IMR-90 (cell line): Measurements from ENCODE around the gene DZIP3. TPM values are rescaled to one million over a fixed set of nuclear protein-coding genes. Genes with fewer than 3 reads are reported as not detected.

Source experiments
- ATAC-seq: fragments of 200-7000 bp; cut with Tn5 transposase; 2 replicates; pipeline ENCODE4 v1.9.1; 2020; ENCODE audit warnings: low read depth, mild to moderate bottlenecking, moderate library complexity
- BruUV-seq: library from RNA; stranded (reverse); fragments of 400-500 nt; replicated peaks from 2 replicates; lab custom pipeline; 2021; lab: Mats Ljungman, UMichigan
- CTCF ChIA-PET: fragments of 300-600 bp; formaldehyde crosslinking; extraction: SDS; loops from one replicate; lab custom pipeline; 2021; ENCODE audit warnings: antibody characterized with exemption; lab: Yijun Ruan, JAX
- POLR2A ChIA-PET: fragments of 300-600 bp; sonication (Branson Sonifier 250); formaldehyde crosslinking; loops from one replicate; lab custom pipeline; 2022; ENCODE audit warnings: antibody characterized with exemption; ENCODE audit not compliant: unreplicated experiment; lab: Charles Lee
- DNase-seq: peaks from one replicate; pipeline ENCODE4 v3.0.0; 2013
- H2AFZ ChIP-seq: replicated peaks from 2 replicates; pipeline ENCODE3; 2013; ENCODE audit warnings: low read length, mild to moderate bottlenecking; ENCODE audit not compliant: poor library complexity
- H2AK5ac ChIP-seq: 2 replicates; pipeline ENCODE4 v1.6.1; 2013; ENCODE audit warnings: low read depth, low read length, inconsistent platforms
- H2AK9ac ChIP-seq: replicated peaks from 2 replicates; pipeline ENCODE3; 2013; ENCODE audit warnings: mild to moderate bottlenecking, low read depth, low read length, moderate library complexity; ENCODE audit not compliant: poor library complexity
- H2BK120ac ChIP-seq: 2 replicates; pipeline ENCODE4 v1.6.1; 2013; ENCODE audit warnings: low read depth, low read length, inconsistent platforms
- H2BK15ac ChIP-seq: 3 replicates; pipeline ENCODE4 v1.6.1; 2013; ENCODE audit warnings: low read depth, low read length, inconsistent platforms
- H2BK20ac ChIP-seq: 2 replicates; pipeline ENCODE4 v1.6.1; 2013; ENCODE audit warnings: low read depth, mild to moderate bottlenecking, inconsistent platforms, low read length, moderate library complexity
- H2BK5ac ChIP-seq: 2 replicates; pipeline ENCODE4 v1.6.1; 2013; ENCODE audit warnings: mild to moderate bottlenecking, low read depth, low read length, inconsistent platforms; ENCODE audit not compliant: poor library complexity, severe bottlenecking
- H3K14ac ChIP-seq: replicated peaks from 2 replicates; pipeline ENCODE4 v1.6.1; 2013; ENCODE audit warnings: low read depth, low read length, inconsistent platforms
- H3K18ac ChIP-seq: 2 replicates; pipeline ENCODE4 v1.6.1; 2013; ENCODE audit warnings: low read depth, low read length, control low read depth
- H3K23ac ChIP-seq: 2 replicates; pipeline ENCODE4 v1.6.1; 2013; ENCODE audit warnings: low read depth, low read length, inconsistent platforms
- H3K27ac ChIP-seq: 2 replicates; pipeline ENCODE4 v1.5.1; 2013; ENCODE audit warnings: mild to moderate bottlenecking, control low read depth, low read length; ENCODE audit not compliant: insufficient read depth
- H3K27me3 ChIP-seq: 2 replicates; pipeline ENCODE4 v1.6.1; 2013; ENCODE audit warnings: low read length; ENCODE audit not compliant: control insufficient read depth, insufficient read depth
- H3K36me3 ChIP-seq: 2 replicates; pipeline ENCODE4 v1.6.1; 2013; ENCODE audit warnings: low read length, mixed read lengths; ENCODE audit not compliant: control insufficient read depth, insufficient read depth
- H3K4ac ChIP-seq: 2 replicates; pipeline ENCODE4 v1.6.1; 2013; ENCODE audit warnings: low read depth, low read length, inconsistent platforms
- H3K4me1 ChIP-seq: 2 replicates; pipeline ENCODE4 v1.6.1; 2013; ENCODE audit warnings: low read length, mixed read lengths; ENCODE audit not compliant: control insufficient read depth, insufficient read depth
- H3K4me2 ChIP-seq: 2 replicates; pipeline ENCODE4 v1.6.1; 2013; ENCODE audit warnings: low read depth, mild to moderate bottlenecking, control low read depth, low read length, moderate library complexity
- H3K4me3 ChIP-seq: 2 replicates; pipeline ENCODE4 v1.5.1; 2013; ENCODE audit warnings: low read depth, mild to moderate bottlenecking, control low read depth, low read length, moderate library complexity; ENCODE audit not compliant: insufficient read depth
- H3K56ac ChIP-seq: 2 replicates; pipeline ENCODE4 v1.6.1; 2013; ENCODE audit warnings: low read length, inconsistent platforms; ENCODE audit not compliant: insufficient read depth; ENCODE audit errors: extremely low read depth
- H3K79me1 ChIP-seq, 2 experiments: 2 replicates each; pipeline ENCODE4 v1.6.1; 2013; ENCODE audit warnings: low read length in 2 of 2, inconsistent platforms in 1 of 2, low read depth in 1 of 2
- H3K9ac ChIP-seq: 2 replicates; pipeline ENCODE4 v1.6.1; 2013; ENCODE audit warnings: low read depth, low read length, control low read depth
- H3K9me1 ChIP-seq: 2 replicates; pipeline ENCODE4 v1.6.1; 2013; ENCODE audit warnings: low read length, inconsistent platforms; ENCODE audit not compliant: insufficient read depth
- H3K9me3 ChIP-seq: 2 replicates; pipeline ENCODE4 v1.6.1; 2013; ENCODE audit warnings: low read length; ENCODE audit not compliant: control insufficient read depth, insufficient read depth
- H4K20me1 ChIP-seq: 2 replicates; pipeline ENCODE4 v1.6.1; 2013; ENCODE audit warnings: low read length, inconsistent platforms; ENCODE audit not compliant: insufficient read depth
- H4K5ac ChIP-seq: 2 replicates; pipeline ENCODE4 v1.6.1; 2013; ENCODE audit warnings: mild to moderate bottlenecking, low read depth, low read length, control low read depth
- H4K8ac ChIP-seq, 2 experiments: 2 replicates each; pipeline ENCODE4 v1.6.1; 2013; ENCODE audit warnings: low read depth in 2 of 2, low read length in 2 of 2, control low read depth in 1 of 2, inconsistent platforms in 1 of 2
- H4K91ac ChIP-seq: 2 replicates; pipeline ENCODE4 v1.6.1; 2013; ENCODE audit warnings: low read depth, low read length, inconsistent platforms; ENCODE audit not compliant: insufficient read depth
- CTCF ChIP-seq: conservative IDR thresholded peaks from 2 replicates; pipeline ENCODE4 v1.5.1; 2012; ENCODE audit warnings: mild to moderate bottlenecking, low read depth, low read length, improper control_type of control experiment
- MAFK ChIP-seq: IDR thresholded peaks from 2 replicates; pipeline ENCODE4 v1.6.1; 2012; ENCODE audit warnings: low read depth, low read length, improper control_type of control experiment
- MAZ ChIP-seq: IDR thresholded peaks from 2 replicates; pipeline ENCODE4 v1.6.1; 2012; ENCODE audit warnings: low read depth, mild to moderate bottlenecking, low read length, improper control_type of control experiment, moderate library complexity, borderline replicate concordance
- MXI1 ChIP-seq: IDR thresholded peaks from 2 replicates; pipeline ENCODE4 v1.6.1; 2012; ENCODE audit warnings: low read depth, mild to moderate bottlenecking, low read length, moderate library complexity, borderline replicate concordance
- NFE2L2 ChIP-seq: fragments of 150-350 bp; IDR thresholded peaks from 2 replicates; pipeline ENCODE4 v1.6.1; 2016; ENCODE audit warnings: low read depth, mild to moderate bottlenecking, low read length
- POLR2A ChIP-seq: IDR thresholded peaks from 2 replicates; pipeline ENCODE4 v1.6.1; 2012; ENCODE audit warnings: mild to moderate bottlenecking, low read depth, low read length
- RAD21 ChIP-seq: IDR thresholded peaks from 2 replicates; pipeline ENCODE4 v1.6.1; 2012; ENCODE audit warnings: low read length, improper control_type of control experiment
- RCOR1 ChIP-seq: IDR thresholded peaks from 2 replicates; pipeline ENCODE4 v1.6.1; 2012; ENCODE audit warnings: mild to moderate bottlenecking, low read length, improper control_type of control experiment; ENCODE audit not compliant: insufficient replicate concordance
- SMC3 ChIP-seq: fragments of 150-350 bp; IDR thresholded peaks from 2 replicates; pipeline ENCODE4 v1.6.1; 2016; ENCODE audit warnings: low read depth, mild to moderate bottlenecking, antibody characterized with exemption, low read length, moderate library complexity
- WGBS, 2 experiments: methylation state at CpG; one replicate each; pipeline versions ENCODE4 v1.1.5 to v1.1.7; 2013; ENCODE audit warnings: missing lambda C conversion rate in 2 of 2; ENCODE audit not compliant: insufficient read length in 1 of 2; ENCODE audit errors: extremely low coverage in 2 of 2; 5-methylcytosine and 5-hydroxymethylcytosine counted together
- dilution Hi-C: fragments of 300-500 bp; cut with HindIII; formaldehyde crosslinking; loops from one replicate; pipeline ENCODE4 v1.14.3; 2018; ENCODE audit warnings: low sequenced_read_pairs; ENCODE audit not compliant: unreplicated experiment
- in situ Hi-C: fragments of 300-500 bp; cut with MboI; formaldehyde crosslinking; loops from 3 replicates; pipeline ENCODE4 v1.14.3; 2019; ENCODE audit warnings: low sequenced_read_pairs, inconsistent platforms, mixed read lengths
- intact Hi-C: fragments of 100-400 bp; cut with micrococcal nuclease; formaldehyde crosslinking; loops from 2 replicates; pipeline ENCODE4 v1.10.0; 2022
- polyA plus RNA-seq, 3 experiments: library from polyadenylated mRNA; depleted of rRNA; stranded (reverse); fragments of >200 nt; gene quantifications; 2 replicates each; pipeline ENCODE4 v1.2.3, GENCODE V29; 2012; ENCODE audit warnings: low replicate concordance in 1 of 3
- total RNA-seq: library from RNA; depleted of rRNA; stranded (reverse); fragments of >200 nt; gene quantifications from 2 replicates; pipeline ENCODE4 v1.2.3, GENCODE V29; 2012
- TF ChIP-seq, protein P1 (sequence below): fragments of 150-350 bp; IDR thresholded peaks from 2 replicates; pipeline ENCODE4 v1.6.1; 2017; ENCODE audit warnings: mild to moderate bottlenecking, antibody characterized with exemption, low read length, low read depth
- TF ChIP-seq, protein P2 (sequence below): fragments of 150-350 bp; IDR thresholded peaks from 2 replicates; pipeline ENCODE4 v1.6.1; 2016; ENCODE audit warnings: low read depth, mild to moderate bottlenecking, low read length, moderate library complexity, borderline replicate concordance

Gene DZIP3
- total and polyA plus RNA-seq, 2 of the 4 experiments (the other 2 are of a cell fraction): 7.0 to 9.9 TPM

DNA sequence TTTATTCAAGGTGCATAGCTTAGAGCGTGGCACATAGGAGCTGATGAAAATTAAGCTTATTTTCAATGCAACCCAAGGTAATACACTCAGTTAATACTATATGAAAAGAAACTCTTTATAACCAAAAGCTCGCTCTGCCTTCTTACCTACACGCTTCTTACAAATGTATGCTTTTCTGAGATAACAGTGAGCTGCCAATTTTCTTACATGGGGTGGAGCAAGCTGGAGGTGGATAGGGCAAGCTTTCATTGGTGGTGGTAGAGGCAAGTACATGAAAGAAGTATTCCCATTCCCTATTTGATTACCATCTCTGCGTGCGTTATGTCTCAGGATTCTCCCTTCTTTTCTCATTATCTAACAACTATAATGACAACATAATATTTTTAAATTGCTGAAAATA, 8.9 kb downstream of the DZIP3 start:
- WGBS, 2 experiments: no CpG with 5 or more reads among the region's 5 CpGs
- no peak overlapping the region for H4K91ac ChIP-seq
- no peaks in the 10 kb centered on the region for H4K20me1 ChIP-seq
- H4K8ac ChIP-seq: no peak overlapping the region
- H3K79me1 ChIP-seq: peaks cover 3 to 4% of the 10 kb centered on the region in 2 experiments; a peak in 1 of 4 replicates
- no peak overlapping the region for H3K23ac ChIP-seq
- H3K27me3 ChIP-seq: no peaks in the 10 kb centered on the region
- no peaks in the 10 kb centered on the region for H3K36me3 ChIP-seq
- ChIA-PET POLR2A (no interaction called here), CTCF (no interaction called here)
- H2BK20ac ChIP-seq: no peak overlapping the region
- H3K9ac ChIP-seq: no peak overlapping the region
- dilution Hi-C loops (no loop called here), intact Hi-C loops (no loop called here), in situ Hi-C loops (no loop called here)
- H2AFZ ChIP-seq: no peak overlapping the region
- H3K4me2 ChIP-seq: no peak overlapping the region
- H3K27ac ChIP-seq: no peak overlapping the region
- H3K4me3 ChIP-seq: no peak overlapping the region
- no peak overlapping the region for H2AK9ac ChIP-seq
- no peak overlapping the region for H2BK120ac ChIP-seq
- H2AK5ac ChIP-seq: no peak overlapping the region
- H3K14ac ChIP-seq: no peak overlapping the region
- H3K4me1 ChIP-seq: no peaks in the 10 kb centered on the region
- H3K4ac ChIP-seq: no peak overlapping the region
- TF ChIP-seq RAD21 (no peak), RCOR1 (no peak), MAFK (no peak), NFE2L2 (no peak), MAZ (no peak), POLR2A (no peak), MXI1 (no peak), CTCF (no peak), SMC3 (no peak)
- TF ChIP-seq, protein P1, sequence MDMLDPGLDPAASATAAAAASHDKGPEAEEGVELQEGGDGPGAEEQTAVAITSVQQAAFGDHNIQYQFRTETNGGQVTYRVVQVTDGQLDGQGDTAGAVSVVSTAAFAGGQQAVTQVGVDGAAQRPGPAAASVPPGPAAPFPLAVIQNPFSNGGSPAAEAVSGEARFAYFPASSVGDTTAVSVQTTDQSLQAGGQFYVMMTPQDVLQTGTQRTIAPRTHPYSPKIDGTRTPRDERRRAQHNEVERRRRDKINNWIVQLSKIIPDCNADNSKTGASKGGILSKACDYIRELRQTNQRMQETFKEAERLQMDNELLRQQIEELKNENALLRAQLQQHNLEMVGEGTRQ: no peak
- TF ChIP-seq, protein P2, sequence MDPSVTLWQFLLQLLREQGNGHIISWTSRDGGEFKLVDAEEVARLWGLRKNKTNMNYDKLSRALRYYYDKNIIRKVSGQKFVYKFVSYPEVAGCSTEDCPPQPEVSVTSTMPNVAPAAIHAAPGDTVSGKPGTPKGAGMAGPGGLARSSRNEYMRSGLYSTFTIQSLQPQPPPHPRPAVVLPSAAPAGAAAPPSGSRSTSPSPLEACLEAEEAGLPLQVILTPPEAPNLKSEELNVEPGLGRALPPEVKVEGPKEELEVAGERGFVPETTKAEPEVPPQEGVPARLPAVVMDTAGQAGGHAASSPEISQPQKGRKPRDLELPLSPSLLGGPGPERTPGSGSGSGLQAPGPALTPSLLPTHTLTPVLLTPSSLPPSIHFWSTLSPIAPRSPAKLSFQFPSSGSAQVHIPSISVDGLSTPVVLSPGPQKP: no peak
- H3K9me3 ChIP-seq: no peaks in the 10 kb centered on the region
- no peak overlapping the region for H4K5ac ChIP-seq
- H2BK5ac ChIP-seq: no peak overlapping the region
- no TSS peak for BruUV-seq
- H3K56ac ChIP-seq: no peak overlapping the region
- H2BK15ac ChIP-seq: no peak overlapping the region
- DNase-seq (no peak), ATAC-seq (no peak)
- H3K9me1 ChIP-seq: no peaks in the 10 kb centered on the region
- H3K18ac ChIP-seq: no peak overlapping the region
